ENCODE results near the gene IDH1.
"Not testable (repeated sequence)": the region's sequence is repeated elsewhere in the genome, so short reads cannot be mapped to it uniquely, and the experiment has no call there.

The IDH1 gene

GRCh38 chr2:208279236-208279635 is 24.4 kb upstream of the IDH1 start:
- no peak for TF ChIP-seq Cebpa-rat (IDR thresholded peaks at IDR 0.05)
- peaks cover 18% of the 10 kb centered on the region for H3K9me3 ChIP-seq
- no peaks in the 10 kb centered on the region for H3K27me3 ChIP-seq
- no peak overlapping the region for H3K27ac ChIP-seq
- no peak overlapping the region for H3K4me2 ChIP-seq
- H3K36me3 ChIP-seq, result peaks cover 98% of the 10 kb centered on the region
- no peak overlapping the region for H3K9ac ChIP-seq
- no peaks in the 10 kb centered on the region for H3K4me1 ChIP-seq
- H4K20me1 ChIP-seq, result peaks cover 85% of the 10 kb centered on the region; the same call in 1 of the 2 replicates
- no peak overlapping the region for H3K4me3 ChIP-seq

- Histone ChIP-seq H3K27ac (no peak overlapping the region), H3K4me2 (no peak overlapping the region), H3K4me1 (no peaks in the 10 kb centered on the region), H3K4me3 (no peak overlapping the region), H3K9ac (no peak overlapping the region), H3K9me3 (peaks cover 18% of the 10 kb centered on the region), H4K20me1 (peaks cover 88% of the 10 kb centered on the region), H3K36me3 (peaks cover 100% of the 10 kb centered on the region), H3K27me3 (no peaks in the 10 kb centered on the region)
- TF ChIP-seq Cebpa-rat (IDR thresholded peaks at IDR 0.05), result no peak
Observed at GRCh38 chr2:208278549-208278948, 23.7 kb upstream of the IDH1 start.

GRCh38 chr2:208274748-208275147 is 19.9 kb upstream of the IDH1 start:
- Histone ChIP-seq H3K9me3 (peaks cover 18% of the 10 kb centered on the region), H4K20me1 (peaks cover 76% of the 10 kb centered on the region), H3K27me3 (no peaks in the 10 kb centered on the region), H3K4me1 (no peaks in the 10 kb centered on the region), H3K27ac (no peak overlapping the region), H3K4me3 (no peak overlapping the region), H3K36me3 (peaks cover 92% of the 10 kb centered on the region), H3K9ac (no peak overlapping the region), H3K4me2 (no peak overlapping the region)
- no peak for TF ChIP-seq Cebpa-rat (IDR thresholded peaks at IDR 0.05)

- Histone ChIP-seq H3K36me3 (peaks cover 44% of the 10 kb centered on the region), H3K9ac (no peak overlapping the region), H3K4me3 (no peak overlapping the region; the same call in 1 of the 2 replicates), H3K4me1 (peaks cover 36% of the 10 kb centered on the region), H3K4me2 (peak overlapping the region; percentile 94), H4K20me1 (peaks cover 56% of the 10 kb centered on the region), H3K27ac (0 out of 2 replicates have a peak overlapping the region, but pooled peaks have one; percentile 96), H3K27me3 (no peaks in the 10 kb centered on the region), H3K9me3 (no peaks in the 10 kb centered on the region)
- TF ChIP-seq Cebpa-rat (IDR thresholded peaks at IDR 0.05), result no peak
Observed at GRCh38 chr2:208269091-208269490, 14.2 kb upstream of the IDH1 start.

- peak overlapping the region; percentile 96; the same call in 1 of the 2 replicates for H3K27ac ChIP-seq
- no peaks in the 10 kb centered on the region for H3K27me3 ChIP-seq
- H3K9ac ChIP-seq, result no peak overlapping the region
- H3K36me3 ChIP-seq, result peaks cover 36% of the 10 kb centered on the region
- H3K4me1 ChIP-seq, result peaks cover 36% of the 10 kb centered on the region
- no peak for TF ChIP-seq Cebpa-rat (IDR thresholded peaks at IDR 0.05)
- peaks cover 49% of the 10 kb centered on the region for H4K20me1 ChIP-seq
- H3K9me3 ChIP-seq, result no peaks in the 10 kb centered on the region
- H3K4me3 ChIP-seq, result peak overlapping the region; percentile 82; the same call in 1 of the 2 replicates
- H3K4me2 ChIP-seq, result peak overlapping the region; percentile 94
Observed at GRCh38 chr2:208268156-208268952, 13.5 kb upstream of the IDH1 start.

GRCh38 chr2:208267526-208267925 is 12.7 kb upstream of the IDH1 start:
- Histone ChIP-seq H4K20me1 (peaks cover 43% of the 10 kb centered on the region; the same call in 1 of the 2 replicates), H3K4me3 (peak overlapping the region; percentile 82), H3K9ac (peak overlapping the region; percentile 90), H3K4me1 (peaks cover 36% of the 10 kb centered on the region), H3K27ac (peak overlapping the region; percentile 96), H3K4me2 (peak overlapping the region; percentile 94), H3K36me3 (peaks cover 30% of the 10 kb centered on the region)
- not testable (repeated sequence) for H3K27me3 ChIP-seq, H3K9me3 ChIP-seq

GRCh38 chr2:208266936-208267335 is 12.1 kb upstream of the IDH1 start:
- Histone ChIP-seq H4K20me1 (peaks cover 39% of the 10 kb centered on the region; the same call in 1 of the 2 replicates), H3K27ac (peak overlapping the region; percentile 96), H3K36me3 (peaks cover 27% of the 10 kb centered on the region), H3K9ac (peak overlapping the region; percentile 90), H3K4me2 (peak overlapping the region; percentile 94), H3K9me3 (peaks cover 8% of the 10 kb centered on the region; the same call in 1 of the 2 replicates), H3K27me3 (no peaks in the 10 kb centered on the region), H3K4me1 (peaks cover 36% of the 10 kb centered on the region), H3K4me3 (peak overlapping the region; percentile 82)
- no peak for TF ChIP-seq Cebpa-rat (IDR thresholded peaks at IDR 0.05)

- Histone ChIP-seq H3K9ac (peak overlapping the region; percentile 90), H3K4me1 (peaks cover 36% of the 10 kb centered on the region), H3K4me2 (peak overlapping the region; percentile 94), H3K27me3 (no peaks in the 10 kb centered on the region), H4K20me1 (peaks cover 37% of the 10 kb centered on the region; the same call in 1 of the 2 replicates), H3K27ac (peak overlapping the region; percentile 96), H3K36me3 (peaks cover 23% of the 10 kb centered on the region), H3K9me3 (peaks cover 13% of the 10 kb centered on the region; the same call in 1 of the 2 replicates), H3K4me3 (peak overlapping the region; percentile 82)
- TF ChIP-seq Cebpa-rat (IDR thresholded peaks at IDR 0.05), result no peak
Observed at GRCh38 chr2:208266553-208266893, 11.7 kb upstream of the IDH1 start.

GRCh38 chr2:208265801-208266552 is 11.1 kb upstream of the IDH1 start, which contains the start of gene PIKFYVE:
TSS of gene PIKFYVE (plus strand) at chr2:208266255. CDS start at chr2:208271520, 5,265 bp downstream.
- Histone ChIP-seq H3K27me3 (no peaks in the 10 kb centered on the region), H3K4me1 (peaks cover 36% of the 10 kb centered on the region)

More at GRCh38 chr2:208265801-208266552, 11.1 kb upstream of the IDH1 start, which contains the start of gene PIKFYVE:
- Histone ChIP-seq H3K4me3 (peak within 1 kb of the TSS; percentile 82), H3K27ac (peak within 1 kb of the TSS; percentile 96), H3K36me3 (peaks cover 18% of the 10 kb centered on the region), H4K20me1 (peaks cover 37% of the 10 kb centered on the region; the same call in 1 of the 2 replicates), H3K4me2 (peak within 1 kb of the TSS; percentile 94), H3K9me3 (peaks cover 13% of the 10 kb centered on the region; the same call in 1 of the 2 replicates), H3K9ac (peak within 1 kb of the TSS; percentile 90)
- no peak for TF ChIP-seq Cebpa-rat (IDR thresholded peaks at IDR 0.05)

Data from BLaER1 (cell line).